Left renal pelvis (tissue), 4 donors: ENCODE measurements around the gene PRKAA2. TPM values are rescaled to one million over a fixed set of nuclear protein-coding genes. Genes with fewer than 3 reads are reported as not detected.

Experiments used
- DNase-seq, 4 donors: peaks; one replicate each; pipeline ENCODE4 v3.0.0-alpha.2; 2013; ENCODE audit warnings: low read depth in 4 of 4, low spot score in 3 of 4
- polyA plus RNA-seq, 4 donors: library from polyadenylated mRNA; unstranded; fragments of 120-200 nt; gene quantifications; one replicate each; pipeline ENCODE4 v1.2.1, GENCODE V29; 2013; ENCODE audit not compliant: insufficient read length in 4 of 4

Gene PRKAA2
- polyA plus RNA-seq, 4 donors, result 1.8 to 20.8 (median 16.7) TPM

GRCh38 chr1:56710646-56711045, 65.5 kb downstream of the PRKAA2 start:
- no peak for DNase-seq

GRCh38 chr1:56712150-56712549, 67.0 kb downstream of the PRKAA2 start:
- DNase-seq, result no peak

- no peak for DNase-seq
Measured at GRCh38 chr1:56713112-56713511, 68.0 kb downstream of the PRKAA2 start.

- DNase-seq, result no peak
Measured at GRCh38 chr1:56715156-56715555, 70.0 kb downstream of the PRKAA2 start.

- no peak for DNase-seq
Measured at GRCh38 chr1:56719171-56719570, 74.1 kb downstream of the PRKAA2 start.

- no peak for DNase-seq
Measured at GRCh38 chr1:56726706-56727105, 81.6 kb downstream of the PRKAA2 start.

- no peak for DNase-seq
Measured at GRCh38 chr1:56728964-56729363, 83.8 kb downstream of the PRKAA2 start.

GRCh38 chr1:56745231-56745630, 100.1 kb downstream of the PRKAA2 start:
- no peak for DNase-seq

- no peak for DNase-seq
Measured at GRCh38 chr1:56754708-56755479, 109.8 kb downstream of the PRKAA2 start.

- no peak for DNase-seq
Measured at GRCh38 chr1:56755911-56756310, 110.8 kb downstream of the PRKAA2 start.

GRCh38 chr1:56758135-56758534, 113.0 kb downstream of the PRKAA2 start:
- DNase-seq, result peak in 1 of 4 donors; percentile 4

GRCh38 chr1:56758794-56759193, 113.7 kb downstream of the PRKAA2 start:
- no peak for DNase-seq

Other genes with a start within 250 kb of the PRKAA2 start
- 100 to 1,000 TPM; 110 to 129 (median 121) TPM for gene PLPP3, start 65.8 kb upstream of the PRKAA2 start, polyA plus RNA-seq
- 1 to 10 TPM in 2 of 4 donors, under 1 TPM in 1, not detected in 1; 0.96 to 1.2 (median 1.0) TPM for gene FYB2, start 174.1 kb downstream of the PRKAA2 start, polyA plus RNA-seq
- gene C8A, start 209.5 kb downstream of the PRKAA2 start, polyA plus RNA-seq, result under 1 TPM in 1 of 4 donors, not detected in 3; 0.60 TPM